H1 (cell line): ENCODE data around the gene RIBC2. TPM values are rescaled to one million over a fixed set of nuclear protein-coding genes. Genes with fewer than 3 reads are reported as not detected.

Source experiments
- CTCF ChIA-PET: fragments of 300-600 bp; sonication (Branson Sonifier 250); formaldehyde crosslinking; loops from one replicate; lab custom pipeline; 2021; ENCODE audit not compliant: partially characterized antibody; lab: Charles Lee
- POLR2A ChIA-PET: fragments of 300-600 bp; sonication (Branson Sonifier 250); formaldehyde crosslinking; loops from one replicate; lab custom pipeline; 2021; ENCODE audit warnings: inconsistent platforms; ENCODE audit not compliant: partially characterized antibody; lab: Charles Lee
- DNase-seq, 2 experiments: peaks; one replicate each; pipeline versions ENCODE4 v3.0.0 to v3.0.0-alpha.2; 2010 to 2022; ENCODE audit warnings: low spot score in 2 of 2, low read depth in 1 of 2, mixed read lengths in 1 of 2
- FAIRE-seq: peaks from 2 replicates; lab custom pipeline; 2011; peaks lifted over from hg19 to GRCh38; lab: Jason Lieb, UNC
- H2AFZ ChIP-seq: 2 replicates; pipeline ENCODE4 v1.8.1; 2012; ENCODE audit warnings: low read length, inconsistent platforms
- H2AK5ac ChIP-seq: 2 replicates; pipeline ENCODE4 v1.6.1; 2013; ENCODE audit warnings: low read depth, low read length
- H2BK120ac ChIP-seq: replicated peaks from 2 replicates; pipeline ENCODE3; 2013; ENCODE audit warnings: low read depth, low read length, inconsistent platforms
- H2BK12ac ChIP-seq: 2 replicates; pipeline ENCODE4 v1.6.1; 2013; ENCODE audit warnings: low read depth, low read length
- H2BK15ac ChIP-seq: 2 replicates; pipeline ENCODE4 v1.6.1; 2013; ENCODE audit warnings: low read length
- H2BK20ac ChIP-seq: 2 replicates; pipeline ENCODE4 v1.6.1; 2013; ENCODE audit warnings: low read length
- H2BK5ac ChIP-seq: 2 replicates; pipeline ENCODE4 v1.6.1; 2013; ENCODE audit warnings: low read depth, low read length
- H3K14ac ChIP-seq: 2 replicates; pipeline ENCODE4 v1.6.1; 2013; ENCODE audit warnings: inconsistent platforms; ENCODE audit not compliant: insufficient read length
- H3K18ac ChIP-seq: 2 replicates; pipeline ENCODE4 v1.6.1; 2013; ENCODE audit warnings: low read length; ENCODE audit errors: extremely low read depth
- H3K23ac ChIP-seq: 2 replicates; pipeline ENCODE4 v1.6.1; 2013; ENCODE audit warnings: inconsistent platforms; ENCODE audit not compliant: insufficient read length
- H3K23me2 ChIP-seq: 2 replicates; pipeline ENCODE4 v1.6.1; 2013; ENCODE audit warnings: low read depth, low read length
- H3K27ac ChIP-seq: 2 replicates; pipeline ENCODE4 v1.6.1; 2011; ENCODE audit warnings: low read depth, low read length, inconsistent platforms
- H3K27me3 ChIP-seq, 4 experiments: replicated peaks in 1 of 4; 1 replicate in 1 of 4; 2 replicates in 3 of 4; pipeline versions ENCODE4 v1.6.1 to v1.8.1; 2011 to 2013; ENCODE audit warnings: low read length in 3 of 4, mild to moderate bottlenecking in 3 of 4, inconsistent platforms in 2 of 4, mixed read lengths in 2 of 4, moderate library complexity in 1 of 4; ENCODE audit not compliant: control insufficient read depth in 3 of 4, insufficient read depth in 3 of 4; ENCODE audit errors: extremely low read depth in 1 of 4
- H3K36me3 ChIP-seq, 4 experiments: 2 replicates each; pipeline versions ENCODE4 v1.6.1 to v1.8.1; 2011 to 2013; ENCODE audit warnings: mild to moderate bottlenecking in 4 of 4, low read length in 3 of 4, moderate library complexity in 2 of 4, control low read depth in 1 of 4, inconsistent platforms in 1 of 4; ENCODE audit not compliant: insufficient read depth in 4 of 4, control insufficient read depth in 2 of 4
- H3K4ac ChIP-seq: replicated peaks from 2 replicates; pipeline ENCODE3; 2013; ENCODE audit warnings: low read length, low read depth, mixed read lengths, inconsistent platforms; ENCODE audit not compliant: insufficient read length
- H3K4me1 ChIP-seq, 4 experiments: replicated peaks in 1 of 4; 1 replicate in 1 of 4; 2 replicates in 3 of 4; pipeline versions ENCODE4 v1.6.1 to v1.8.1; 2011 to 2013; ENCODE audit warnings: low read length in 3 of 4, inconsistent platforms in 2 of 4, mixed read lengths in 1 of 4; ENCODE audit not compliant: insufficient read depth in 4 of 4, control insufficient read depth in 3 of 4
- H3K4me2 ChIP-seq, 2 experiments: 2 replicates each; pipeline versions ENCODE4 v1.6.1 to v1.8.1; 2011 to 2013; ENCODE audit warnings: low read depth in 2 of 2, low read length in 2 of 2, control low read depth in 1 of 2, inconsistent platforms in 1 of 2, mild to moderate bottlenecking in 1 of 2; ENCODE audit not compliant: insufficient read depth in 1 of 2
- H3K4me3 ChIP-seq, 4 experiments: fragments of 200-600, 300-600 bp in 1 of 4; sonication (generic), shearing (Covaris generic), sonication (Bioruptor Twin) in 1 of 4; 2 replicates each; pipeline versions ENCODE4 v1.5.1 to v1.8.1; 2011 to 2016; ENCODE audit warnings: low read length in 4 of 4, low read depth in 3 of 4, control low read depth in 2 of 4, inconsistent platforms in 2 of 4, mild to moderate bottlenecking in 2 of 4, mixed read lengths in 1 of 4, moderate library complexity in 1 of 4; ENCODE audit not compliant: insufficient read depth in 2 of 4; ENCODE audit errors: extremely low read depth in 1 of 4
- H3K56ac ChIP-seq: replicated peaks from 2 replicates; pipeline ENCODE3; 2013; ENCODE audit warnings: low read depth, mild to moderate bottlenecking, mixed read lengths, low read length, inconsistent platforms; ENCODE audit not compliant: insufficient read length
- H3K79me1 ChIP-seq: 2 replicates; pipeline ENCODE4 v1.6.1; 2013; ENCODE audit warnings: low read depth, low read length, control low read depth
- H3K79me2 ChIP-seq, 2 experiments: 2 replicates each; pipeline versions ENCODE4 v1.6.1 to v1.8.1; 2012 to 2013; ENCODE audit warnings: low read length in 2 of 2, mild to moderate bottlenecking in 2 of 2, inconsistent platforms in 1 of 2; ENCODE audit not compliant: insufficient read depth in 2 of 2, control insufficient read depth in 1 of 2
- H3K9ac ChIP-seq, 4 experiments: replicated peaks in 1 of 4; 1 replicate in 1 of 4; 2 replicates in 3 of 4; pipeline versions ENCODE4 v1.6.1 to v1.8.1; 2011 to 2013; ENCODE audit warnings: low read depth in 3 of 4, low read length in 3 of 4, control low read depth in 2 of 4, mild to moderate bottlenecking in 2 of 4, moderate library complexity in 2 of 4, inconsistent platforms in 1 of 4; ENCODE audit errors: extremely low read depth in 1 of 4
- H3K9me3 ChIP-seq, 2 experiments: 2 replicates each; pipeline versions ENCODE4 v1.6.1 to v1.8.1; 2012 to 2013; ENCODE audit warnings: mild to moderate bottlenecking in 2 of 2, moderate library complexity in 2 of 2, control low read depth in 1 of 2, inconsistent platforms in 1 of 2, low read depth in 1 of 2, low read length in 1 of 2, mixed read lengths in 1 of 2; ENCODE audit not compliant: insufficient read depth in 2 of 2
- H4K20me1 ChIP-seq, 2 experiments: replicated peaks in 1 of 2; 2 replicates each; pipeline versions ENCODE3 to v1.8.1; 2011 to 2013; ENCODE audit warnings: inconsistent platforms in 2 of 2, low read length in 2 of 2, mild to moderate bottlenecking in 1 of 2; ENCODE audit not compliant: insufficient read depth in 2 of 2, control insufficient read depth in 1 of 2
- H4K5ac ChIP-seq: 2 replicates; pipeline ENCODE4 v1.6.1; 2013; ENCODE audit warnings: low read length, low read depth, mixed read lengths, inconsistent platforms; ENCODE audit not compliant: insufficient read length
- H4K8ac ChIP-seq: 2 replicates; pipeline ENCODE4 v1.8.0; 2013; ENCODE audit warnings: mild to moderate bottlenecking, moderate library complexity, low read length, inconsistent platforms; ENCODE audit not compliant: insufficient read depth; ENCODE audit errors: extremely low read depth
- H4K91ac ChIP-seq: replicated peaks from 2 replicates; pipeline ENCODE3; 2013; ENCODE audit warnings: low read length, mixed read lengths, inconsistent platforms; ENCODE audit not compliant: insufficient read length
- CEBPB ChIP-seq: IDR thresholded peaks from 2 replicates; pipeline ENCODE4 v1.6.1; 2012; ENCODE audit warnings: low read depth, low read length
- CREB1 ChIP-seq: IDR thresholded peaks from 2 replicates; pipeline ENCODE4 v1.6.1; 2012; ENCODE audit warnings: inconsistent platforms
- EZH2 ChIP-seq: fragments of 200-600 bp; sonication (generic); IDR thresholded peaks from 2 replicates; pipeline ENCODE4 v1.7.1; 2012; ENCODE audit warnings: low read depth, mild to moderate bottlenecking, moderate library complexity, low read length, inconsistent platforms; ENCODE audit not compliant: severe bottlenecking
- GABPA ChIP-seq: IDR thresholded peaks from 2 replicates; pipeline ENCODE4 v1.6.1; 2011; ENCODE audit warnings: mild to moderate bottlenecking, low read length, moderate library complexity, borderline replicate concordance; ENCODE audit not compliant: insufficient read depth
- KDM5A ChIP-seq: fragments of 200-600 bp; IDR thresholded peaks from 2 replicates; pipeline ENCODE4 v1.7.1; 2012; ENCODE audit warnings: mild to moderate bottlenecking, low read length, inconsistent platforms, mixed read lengths
- NRF1 ChIP-seq: IDR thresholded peaks from 2 replicates; pipeline ENCODE4 v1.6.1; 2011; ENCODE audit warnings: mild to moderate bottlenecking, low read depth, low read length, improper control_type of control experiment
- RAD21 ChIP-seq, 2 experiments: IDR thresholded peaks in 1 of 2; conservative IDR thresholded peaks in 1 of 2; 2 replicates each; pipeline ENCODE4 v1.6.1; 2011; ENCODE audit warnings: low read depth in 2 of 2, low read length in 2 of 2, improper control_type of control experiment in 1 of 2, inconsistent platforms in 1 of 2, mild to moderate bottlenecking in 1 of 2, moderate library complexity in 1 of 2
- RBBP5 ChIP-seq: IDR thresholded peaks from 2 replicates; pipeline ENCODE4 v1.7.1; 2012; ENCODE audit warnings: low read depth, mild to moderate bottlenecking, inconsistent platforms, low read length, moderate library complexity, borderline replicate concordance
- SIRT6 ChIP-seq: IDR thresholded peaks from one replicate; pipeline ENCODE4 v1.7.1; 2012; ENCODE audit warnings: low read length, inconsistent platforms
- SP2 ChIP-seq: IDR thresholded peaks from 2 replicates; pipeline ENCODE4 v1.6.1; 2012; ENCODE audit warnings: mild to moderate bottlenecking, low read length, inconsistent platforms
- WGBS, 2 experiments: shearing (Covaris generic) in 1 of 2; methylation state at CpG; one replicate each; pipeline versions ENCODE4 v1.1.6 to v1.1.7; 2013 to 2015; ENCODE audit warnings: low lambda C conversion rate in 2 of 2, mixed read lengths in 2 of 2, inconsistent platforms in 1 of 2, low coverage in 1 of 2, missing lambda C conversion rate in 1 of 2; ENCODE audit not compliant: insufficient replicate concordance in 2 of 2, insufficient coverage in 1 of 2, insufficient read length in 1 of 2; ENCODE audit errors: extremely low coverage in 1 of 2, missing lambda C conversion rate in 1 of 2; 5-methylcytosine and 5-hydroxymethylcytosine counted together
- polyA plus RNA-seq, 7 experiments: library from polyadenylated mRNA; depleted of rRNA in 3 of 7; stranded (reverse) in 5 of 7; unstranded in 2 of 7; fragments of >200 nt in 5 of 7; fragments of 200-250 nt in 2 of 7; gene quantifications; 1 replicate in 5 of 7; 2 replicates in 1 of 7; 4 replicates in 1 of 7; pipeline versions ENCODE4 v1.2.1 to v1.2.3, GENCODE V29; 2011 to 2013; ENCODE audit warnings: missing spikeins in 2 of 7, mixed read lengths in 2 of 7
- total RNA-seq: library from RNA; stranded (reverse); fragmentation: NEBNext Ultra II Directional; extraction: Animal tissue kit (Norgen Biotek cat#: 25700); gene quantifications from 2 replicates; pipeline ENCODE4 v1.2.1, GENCODE V29; 2021

The RIBC2 gene
- total and polyA plus RNA-seq, 2 of the 8 experiments (the other 6 are each of a cell fraction or from before 2014, with no cell fraction given): 0.79 to 2.1 TPM

DNA sequence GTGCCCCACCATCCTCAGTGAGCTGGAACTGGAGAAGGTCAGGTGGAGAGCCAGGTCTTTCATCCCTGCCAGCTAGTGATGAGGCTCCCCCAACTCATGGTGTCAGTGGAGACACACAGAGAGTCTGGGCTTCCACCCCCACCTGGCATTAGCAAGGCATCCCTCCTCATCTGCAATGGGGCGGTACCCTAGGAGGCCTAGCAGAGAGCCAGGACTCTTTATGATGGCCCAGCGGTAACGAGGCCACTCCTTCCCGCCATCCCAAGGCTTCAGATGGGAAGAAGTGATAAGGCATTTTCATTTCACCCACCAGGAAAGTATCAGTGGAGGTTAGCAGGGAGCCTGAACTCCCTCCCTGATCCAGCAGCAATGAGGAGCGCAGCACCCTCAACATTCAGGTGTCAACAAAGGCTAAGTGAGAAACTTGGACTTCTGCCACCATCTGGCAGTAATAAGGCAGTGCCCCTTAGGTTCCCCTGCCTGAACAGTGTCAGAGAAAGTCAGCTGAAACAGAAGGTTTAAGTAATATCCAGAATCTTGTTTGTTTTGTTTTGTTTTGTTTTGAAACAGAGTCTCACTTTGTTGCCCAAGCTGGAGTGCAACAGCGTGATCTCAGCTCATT lies 48.7 kb downstream of the RIBC2 start:
- no peak overlapping the region for H3K56ac ChIP-seq
- no peak overlapping the region for H3K27ac ChIP-seq
- no peak for DNase-seq
- H3K14ac ChIP-seq: no peak overlapping the region
- peaks cover 0 to 4% (median under 1%) of the 10 kb centered on the region in 4 experiments; a peak in 2 of 7 replicates for H3K4me1 ChIP-seq
- no peak overlapping the region for H4K91ac ChIP-seq
- POLR2A ChIA-PET: interaction anchor here (1.0 to 1.4 kb wide), 2 partner anchors 11 to 14 kb away, joined by 4 read pairs; no protein-coding TSS in a partner anchor
- peak; percentile 90 for FAIRE-seq
- no peak overlapping the region for H2AK5ac ChIP-seq
- H2BK20ac ChIP-seq: no peak overlapping the region
- 0 out of 2 replicates have a peak overlapping the region, but pooled peaks have one; percentile 6 for H2BK12ac ChIP-seq
- H3K23ac ChIP-seq: no peak overlapping the region
- no peak overlapping the region for H3K4ac ChIP-seq
- H3K9me3 ChIP-seq: peaks cover 5% of the 10 kb centered on the region in 2 experiments; a peak in 2 of 4 replicates
- H3K18ac ChIP-seq: no peak overlapping the region
- CTCF ChIA-PET: interaction anchor here (0.7 to 2.7 kb wide), 18 partner anchors 8 to 199 kb away, joined by 3 to 16 read pairs (median 4); no protein-coding TSS in a partner anchor
- H4K8ac ChIP-seq: no peak overlapping the region
- no peak overlapping the region for H3K9ac ChIP-seq
- no peak overlapping the region; a peak in 2 of 4 replicates for H3K4me2 ChIP-seq
- H3K4me3 ChIP-seq: no peak overlapping the region
- no peaks in the 10 kb centered on the region for H4K20me1 ChIP-seq
- no peak overlapping the region for H2BK120ac ChIP-seq
- H4K5ac ChIP-seq: no peak overlapping the region
- H3K79me1 ChIP-seq: no peaks in the 10 kb centered on the region
- H3K36me3 ChIP-seq: no peaks in the 10 kb centered on the region
- H2AFZ ChIP-seq: peak overlapping the region; percentile 95
- WGBS, 2 experiments: 87% methylated on average over 6 of the region's 6 CpGs; no CpG with 5 or more reads in 1 of the 2 experiments
- no peaks in the 10 kb centered on the region for H3K23me2 ChIP-seq
- H2BK5ac ChIP-seq: no peak overlapping the region
- H3K27me3 ChIP-seq: no peaks in the 10 kb centered on the region; a peak in 1 of 7 replicates
- no peak overlapping the region for H2BK15ac ChIP-seq
- H3K79me2 ChIP-seq: no peaks in the 10 kb centered on the region
- TF ChIP-seq NRF1: no peak
- TF ChIP-seq EZH2: no peak
- no peak for TF ChIP-seq SIRT6
- no peak for TF ChIP-seq CEBPB
- TF ChIP-seq GABPA: no peak
- TF ChIP-seq CREB1: no peak
- TF ChIP-seq RBBP5: no peak
- TF ChIP-seq SP2: no peak
- peak; percentile 31 to 59 for TF ChIP-seq RAD21 (IDR thresholded peaks at IDR 0.05 in 1 of 2, conservative IDR thresholded peaks at IDR 0.05 in 1 of 2; ENCODE audit: low read depth in 2 of 2, low read length in 2 of 2)
- TF ChIP-seq KDM5A: no peak
